ENCODE data around the gene EBPL.

Gene EBPL

DNA sequence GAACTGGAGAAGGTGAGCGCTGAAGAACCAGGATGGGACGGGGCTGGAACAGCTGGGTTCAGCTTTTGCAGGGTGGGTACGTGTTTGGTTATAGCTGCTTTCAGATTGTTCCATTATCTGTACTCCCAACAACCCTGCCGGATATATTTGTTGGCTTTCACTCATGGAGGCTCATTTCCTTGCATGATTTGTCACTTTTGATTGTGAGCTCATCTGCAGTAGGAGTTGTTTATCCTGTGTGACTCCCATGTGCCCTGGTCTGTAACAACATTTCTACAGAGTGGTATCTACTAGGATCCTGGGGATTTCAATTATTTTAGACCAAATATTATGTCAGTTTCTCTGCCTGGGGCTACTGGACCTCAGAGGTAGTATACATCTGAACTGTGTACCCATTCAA lies 57.6 kb downstream of the EBPL start:
- no peak overlapping the region for H2AK5ac ChIP-seq (ENCODE audit: low read length)
- H4K91ac ChIP-seq (ENCODE audit: low read depth, low read length), result no peak overlapping the region
- DNase-seq, result no peak
- H2BK120ac ChIP-seq (ENCODE audit: insufficient read depth, low read length, poor library complexity), result no peak overlapping the region
- H4K12ac ChIP-seq (ENCODE audit: low read depth, low read length), result no peak overlapping the region
- no peak overlapping the region for H3K9ac ChIP-seq (ENCODE audit: low read length)
- no peak overlapping the region for H2BK12ac ChIP-seq (ENCODE audit: low read length)
- H4K8ac ChIP-seq (ENCODE audit: low read depth, low read length), result no peak overlapping the region
- no peak overlapping the region for H3K18ac ChIP-seq (ENCODE audit: low read length)
- no CpG with 5 or more reads among the region's 4 CpGs for WGBS (ENCODE audit: extremely low coverage, insufficient coverage, insufficient read length)
- no peak overlapping the region for H3K23ac ChIP-seq (ENCODE audit: low read length)
- H3K79me1 ChIP-seq (ENCODE audit: low read length), result peaks cover 4% of the 10 kb centered on the region
- H3K4ac ChIP-seq (ENCODE audit: low read depth, low read length), result no peak overlapping the region
- no peak overlapping the region for H2BK5ac ChIP-seq (ENCODE audit: low read depth, low read length, poor library complexity)
- H3K27me3 ChIP-seq (ENCODE audit: insufficient read depth, low read length), result no peaks in the 10 kb centered on the region
- no peak overlapping the region for H3K4me3 ChIP-seq (ENCODE audit: low read depth, low read length)
- H3K27ac ChIP-seq (ENCODE audit: low read depth, low read length), result no peak overlapping the region
- no peak overlapping the region for H3K14ac ChIP-seq (ENCODE audit: low read length)
- H2AFZ ChIP-seq (ENCODE audit: insufficient read depth, low read length, poor library complexity), result no peak overlapping the region
- H3K79me2 ChIP-seq (ENCODE audit: control insufficient read depth, insufficient read depth, low read length, poor library complexity), result no peaks in the 10 kb centered on the region
- H3K9me3 ChIP-seq (ENCODE audit: insufficient read depth, low read depth, low read length), result no peaks in the 10 kb centered on the region
- no peaks in the 10 kb centered on the region for H3K36me3 ChIP-seq (ENCODE audit: control insufficient read depth in 1 of 2, insufficient read depth in 2 of 2, low read length in 2 of 2)
- peaks cover 10 to 11% of the 10 kb centered on the region in 2 experiments for H3K4me1 ChIP-seq (ENCODE audit: control insufficient read depth in 1 of 2, insufficient read depth in 2 of 2, low read length in 2 of 2)
- H3K4me2 ChIP-seq (ENCODE audit: low read length), result no peak overlapping the region

DNA sequence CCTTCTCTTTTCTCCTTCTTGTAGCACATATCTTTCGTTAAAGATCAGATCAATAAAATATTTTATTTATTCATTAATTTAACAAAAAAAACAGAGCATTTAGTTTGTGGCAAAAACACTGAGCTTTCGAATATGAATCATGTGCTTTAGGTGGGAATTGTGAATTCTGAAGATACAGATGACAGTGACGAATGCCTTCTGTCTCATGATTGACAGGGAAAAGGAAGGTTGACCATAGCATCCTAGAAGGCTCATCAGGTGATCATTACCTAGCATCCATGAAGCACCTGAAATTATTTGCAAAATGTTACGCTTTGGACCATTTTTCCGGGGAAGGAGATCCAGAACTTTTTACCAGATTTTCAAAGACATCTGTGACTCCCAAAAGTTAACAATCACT lies 59.1 kb downstream of the EBPL start:
- Histone ChIP-seq H3K27me3 (ENCODE audit: insufficient read depth, low read length) (no peaks in the 10 kb centered on the region), H3K18ac (ENCODE audit: low read length) (no peak overlapping the region), H3K36me3 (ENCODE audit: control insufficient read depth in 1 of 2, insufficient read depth in 2 of 2, low read length in 2 of 2) (no peaks in the 10 kb centered on the region), H2AFZ (ENCODE audit: insufficient read depth, low read length, poor library complexity) (no peak overlapping the region), H4K12ac (ENCODE audit: low read depth, low read length) (no peak overlapping the region), H3K4me2 (ENCODE audit: low read length) (no peak overlapping the region), H3K79me2 (ENCODE audit: control insufficient read depth, insufficient read depth, low read length, poor library complexity) (no peaks in the 10 kb centered on the region), H3K23ac (ENCODE audit: low read length) (no peak overlapping the region), H2BK12ac (ENCODE audit: low read length) (no peak overlapping the region), H2BK5ac (ENCODE audit: low read depth, low read length, poor library complexity) (no peak overlapping the region), H4K91ac (ENCODE audit: low read depth, low read length) (no peak overlapping the region), H2BK120ac (ENCODE audit: insufficient read depth, low read length, poor library complexity) (no peak overlapping the region), H3K4me1 (ENCODE audit: control insufficient read depth in 1 of 2, insufficient read depth in 2 of 2, low read length in 2 of 2) (peaks cover 17% of the 10 kb centered on the region in 2 experiments), H3K79me1 (ENCODE audit: low read length) (peaks cover 6% of the 10 kb centered on the region), H3K14ac (ENCODE audit: low read length) (no peak overlapping the region), H3K9me3 (ENCODE audit: insufficient read depth, low read depth, low read length) (no peaks in the 10 kb centered on the region), H2AK5ac (ENCODE audit: low read length) (no peak overlapping the region), H3K4me3 (ENCODE audit: low read depth, low read length) (no peak overlapping the region), H3K9ac (ENCODE audit: low read length) (no peak overlapping the region), H3K4ac (ENCODE audit: low read depth, low read length) (no peak overlapping the region), H3K27ac (ENCODE audit: low read depth, low read length) (no peak overlapping the region), H4K8ac (ENCODE audit: low read depth, low read length) (no peak overlapping the region)
- DNase-seq, result no peak
- no CpG with 5 or more reads among the region's 5 CpGs for WGBS (ENCODE audit: extremely low coverage, insufficient coverage, insufficient read length)

DNA sequence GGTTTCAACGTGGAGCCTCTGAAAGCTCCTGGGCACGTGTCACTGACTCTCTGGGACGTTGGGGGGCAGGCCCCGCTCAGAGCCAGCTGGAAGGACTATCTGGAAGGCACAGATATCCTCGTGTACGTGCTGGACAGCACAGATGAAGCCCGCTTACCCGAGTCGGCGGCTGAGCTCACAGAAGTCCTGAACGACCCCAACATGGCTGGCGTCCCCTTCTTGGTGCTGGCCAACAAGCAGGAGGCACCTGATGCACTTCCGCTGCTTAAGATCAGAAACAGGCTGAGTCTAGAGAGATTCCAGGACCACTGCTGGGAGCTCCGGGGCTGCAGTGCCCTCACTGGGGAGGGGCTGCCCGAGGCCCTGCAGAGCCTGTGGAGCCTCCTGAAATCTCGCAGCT lies 60.7 kb downstream of the EBPL start:
- H3K4me3 ChIP-seq (ENCODE audit: low read depth, low read length), result no peak overlapping the region
- H3K4ac ChIP-seq (ENCODE audit: low read depth, low read length), result no peak overlapping the region
- no peaks in the 10 kb centered on the region for H3K9me3 ChIP-seq (ENCODE audit: insufficient read depth, low read depth, low read length)
- peak overlapping the region; percentile 11 for H3K14ac ChIP-seq (ENCODE audit: low read length)
- no peak overlapping the region for H2BK12ac ChIP-seq (ENCODE audit: low read length)
- H3K18ac ChIP-seq (ENCODE audit: low read length), result no peak overlapping the region
- H4K91ac ChIP-seq (ENCODE audit: low read depth, low read length), result peak overlapping the region; percentile 16
- no peaks in the 10 kb centered on the region for H3K36me3 ChIP-seq (ENCODE audit: control insufficient read depth in 1 of 2, insufficient read depth in 2 of 2, low read length in 2 of 2)
- peaks cover 6% of the 10 kb centered on the region for H3K79me1 ChIP-seq (ENCODE audit: low read length)
- H4K8ac ChIP-seq (ENCODE audit: low read depth, low read length), result no peak overlapping the region
- H2AK5ac ChIP-seq (ENCODE audit: low read length), result no peak overlapping the region
- H3K27ac ChIP-seq (ENCODE audit: low read depth, low read length), result no peak overlapping the region
- no peak overlapping the region for H2AFZ ChIP-seq (ENCODE audit: insufficient read depth, low read length, poor library complexity)
- H2BK120ac ChIP-seq (ENCODE audit: insufficient read depth, low read length, poor library complexity), result no peak overlapping the region
- H2BK5ac ChIP-seq (ENCODE audit: low read depth, low read length, poor library complexity), result no peak overlapping the region
- no peak overlapping the region for H4K12ac ChIP-seq (ENCODE audit: low read depth, low read length)
- H3K79me2 ChIP-seq (ENCODE audit: control insufficient read depth, insufficient read depth, low read length, poor library complexity), result no peaks in the 10 kb centered on the region
- no peak overlapping the region for H3K23ac ChIP-seq (ENCODE audit: low read length)
- H3K27me3 ChIP-seq (ENCODE audit: insufficient read depth, low read length), result no peaks in the 10 kb centered on the region
- H3K4me2 ChIP-seq (ENCODE audit: low read length), result no peak overlapping the region
- no CpG with 5 or more reads among the region's 16 CpGs for WGBS (ENCODE audit: extremely low coverage, insufficient coverage, insufficient read length)
- H3K9ac ChIP-seq (ENCODE audit: low read length), result no peak overlapping the region
- H3K4me1 ChIP-seq (ENCODE audit: control insufficient read depth in 1 of 2, insufficient read depth in 2 of 2, low read length in 2 of 2), result peaks cover 17% of the 10 kb centered on the region in 2 experiments
- DNase-seq, result no peak

DNA sequence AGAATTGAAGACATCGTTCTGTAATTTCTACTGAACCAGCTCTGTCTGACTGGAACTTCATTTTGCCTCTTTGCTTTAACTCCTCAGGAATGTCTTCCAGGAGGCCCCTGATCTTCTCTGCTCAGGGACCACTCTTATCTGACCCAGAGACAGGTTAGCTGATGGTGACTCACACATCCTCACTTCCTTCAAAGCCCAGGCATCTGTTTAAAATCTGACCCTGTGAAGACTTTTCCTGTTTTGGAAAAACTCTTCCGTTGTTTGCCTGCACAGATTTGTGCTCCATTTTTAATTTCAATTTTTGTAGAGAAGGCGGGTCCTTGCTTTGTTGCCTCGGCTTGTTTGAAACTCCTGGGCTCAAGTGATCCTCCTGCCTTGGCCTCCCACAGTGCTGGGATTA lies 61.3 kb downstream of the EBPL start:
- Histone ChIP-seq H3K9ac (ENCODE audit: low read length) (no peak overlapping the region), H3K4me1 (ENCODE audit: control insufficient read depth in 1 of 2, insufficient read depth in 2 of 2, low read length in 2 of 2) (peaks cover 17% of the 10 kb centered on the region in 2 experiments), H2BK5ac (ENCODE audit: low read depth, low read length, poor library complexity) (no peak overlapping the region), H3K4ac (ENCODE audit: low read depth, low read length) (no peak overlapping the region), H4K91ac (ENCODE audit: low read depth, low read length) (peak overlapping the region; percentile 16), H2BK12ac (ENCODE audit: low read length) (no peak overlapping the region), H3K36me3 (ENCODE audit: control insufficient read depth in 1 of 2, insufficient read depth in 2 of 2, low read length in 2 of 2) (no peaks in the 10 kb centered on the region), H3K79me2 (ENCODE audit: control insufficient read depth, insufficient read depth, low read length, poor library complexity) (no peaks in the 10 kb centered on the region), H3K23ac (ENCODE audit: low read length) (no peak overlapping the region), H3K4me3 (ENCODE audit: low read depth, low read length) (no peak overlapping the region), H3K9me3 (ENCODE audit: insufficient read depth, low read depth, low read length) (no peaks in the 10 kb centered on the region), H4K12ac (ENCODE audit: low read depth, low read length) (no peak overlapping the region), H4K8ac (ENCODE audit: low read depth, low read length) (no peak overlapping the region), H2AK5ac (ENCODE audit: low read length) (no peak overlapping the region), H3K18ac (ENCODE audit: low read length) (no peak overlapping the region), H3K27ac (ENCODE audit: low read depth, low read length) (no peak overlapping the region), H2AFZ (ENCODE audit: insufficient read depth, low read length, poor library complexity) (no peak overlapping the region), H3K14ac (ENCODE audit: low read length) (no peak overlapping the region), H3K79me1 (ENCODE audit: low read length) (peaks cover 6% of the 10 kb centered on the region), H3K4me2 (ENCODE audit: low read length) (no peak overlapping the region), H2BK120ac (ENCODE audit: insufficient read depth, low read length, poor library complexity) (no peak overlapping the region), H3K27me3 (ENCODE audit: insufficient read depth, low read length) (no peaks in the 10 kb centered on the region)
- no peak for DNase-seq
- no CpG with 5 or more reads among the region's 4 CpGs for WGBS (ENCODE audit: extremely low coverage, insufficient coverage, insufficient read length)
